GM13976 (cell line): ENCODE data around the gene HNRNPUL1.
"Not testable (repeated sequence)": the region's sequence is repeated elsewhere in the genome, so short reads cannot be mapped to it uniquely, and the experiment has no call there.

ENCODE experiments used
- DNase-seq: peaks from one replicate; pipeline ENCODE4 v3.0.0; 2012; ENCODE audit warnings: low spot score
- in situ Hi-C: fragments of 300-500 bp; cut with MboI; formaldehyde crosslinking; loops from one replicate; pipeline ENCODE4 v1.12.0; 2022; ENCODE audit warnings: low sequenced_read_pairs, mixed read lengths, inconsistent platforms; ENCODE audit not compliant: unreplicated experiment
- TF ChIP-seq, protein P1 (sequence below): IDR thresholded peaks from 2 replicates; pipeline ENCODE4 v1.5.1; 2012; ENCODE audit warnings: borderline replicate concordance, mild to moderate bottlenecking; ENCODE audit not compliant: insufficient read depth; ENCODE audit errors: extremely low read depth, missing control alignments, control extremely low read depth

HNRNPUL1 gene

DNA sequence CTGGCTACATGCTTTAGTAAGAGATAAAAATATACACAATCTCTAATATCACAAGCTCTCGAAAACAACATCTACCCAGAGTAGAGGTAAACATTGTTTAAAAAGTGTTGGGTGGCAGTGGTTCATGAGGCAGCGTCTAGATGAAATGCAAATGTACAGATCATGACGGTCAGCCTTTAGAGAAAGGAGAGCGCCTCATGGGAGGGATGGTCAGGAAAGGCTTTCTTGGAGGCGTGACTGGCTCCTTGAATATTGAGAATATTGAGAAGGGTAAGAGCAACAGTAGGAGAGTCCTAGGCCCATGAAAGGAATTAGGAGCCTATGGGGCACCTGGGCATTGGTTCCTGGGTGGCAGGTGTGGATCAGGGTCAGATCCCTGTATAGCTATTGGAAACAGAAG lies 10.6 kb downstream of the HNRNPUL1 start:
- DNase-seq = no peak
- in situ Hi-C loops = no loop called here
- TF ChIP-seq, protein P1, sequence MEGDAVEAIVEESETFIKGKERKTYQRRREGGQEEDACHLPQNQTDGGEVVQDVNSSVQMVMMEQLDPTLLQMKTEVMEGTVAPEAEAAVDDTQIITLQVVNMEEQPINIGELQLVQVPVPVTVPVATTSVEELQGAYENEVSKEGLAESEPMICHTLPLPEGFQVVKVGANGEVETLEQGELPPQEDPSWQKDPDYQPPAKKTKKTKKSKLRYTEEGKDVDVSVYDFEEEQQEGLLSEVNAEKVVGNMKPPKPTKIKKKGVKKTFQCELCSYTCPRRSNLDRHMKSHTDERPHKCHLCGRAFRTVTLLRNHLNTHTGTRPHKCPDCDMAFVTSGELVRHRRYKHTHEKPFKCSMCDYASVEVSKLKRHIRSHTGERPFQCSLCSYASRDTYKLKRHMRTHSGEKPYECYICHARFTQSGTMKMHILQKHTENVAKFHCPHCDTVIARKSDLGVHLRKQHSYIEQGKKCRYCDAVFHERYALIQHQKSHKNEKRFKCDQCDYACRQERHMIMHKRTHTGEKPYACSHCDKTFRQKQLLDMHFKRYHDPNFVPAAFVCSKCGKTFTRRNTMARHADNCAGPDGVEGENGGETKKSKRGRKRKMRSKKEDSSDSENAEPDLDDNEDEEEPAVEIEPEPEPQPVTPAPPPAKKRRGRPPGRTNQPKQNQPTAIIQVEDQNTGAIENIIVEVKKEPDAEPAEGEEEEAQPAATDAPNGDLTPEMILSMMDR = no peak

DNA sequence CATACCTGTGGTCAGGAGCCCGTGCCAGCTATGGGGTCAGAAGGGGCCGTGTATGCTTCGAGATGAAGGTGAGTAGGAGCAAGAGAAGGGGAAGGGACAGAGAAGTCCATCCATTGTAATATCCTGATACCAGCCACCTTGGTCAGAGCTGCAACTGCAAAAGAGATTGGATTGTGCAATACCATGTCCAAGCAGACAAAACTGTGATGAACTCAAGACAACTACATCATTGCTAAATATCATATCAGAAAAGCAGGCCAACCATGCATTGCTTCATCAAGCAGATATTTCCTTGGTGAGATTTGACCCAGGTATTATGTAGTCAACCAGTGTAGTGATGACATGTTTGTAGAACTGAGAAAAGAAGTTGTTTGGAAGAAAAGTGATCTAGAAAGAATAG lies 12.1 kb downstream of the HNRNPUL1 start:
- no peak for DNase-seq
- TF ChIP-seq, protein P1 = no peak
- in situ Hi-C loops = no loop called here

DNA sequence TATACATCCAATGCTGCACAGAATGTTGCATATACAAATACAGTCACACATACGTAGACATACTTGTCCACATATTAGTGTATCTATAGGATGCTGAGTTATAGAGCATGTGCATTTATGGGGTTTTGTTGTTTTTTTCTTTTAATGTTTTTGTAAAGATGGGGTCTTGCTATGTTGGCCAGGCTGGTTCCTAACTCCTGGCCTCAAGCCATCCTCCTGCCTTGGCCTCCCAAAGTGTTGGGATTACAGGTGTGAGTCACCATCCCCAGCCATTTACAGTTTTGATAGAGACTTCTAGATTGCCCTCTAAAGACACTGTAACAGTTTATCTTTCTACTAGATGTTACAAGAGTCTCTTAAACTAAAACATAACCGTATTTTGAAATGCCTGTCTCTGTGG lies 14.3 kb downstream of the HNRNPUL1 start:
- TF ChIP-seq, protein P1 = no peak
- in situ Hi-C loops = no loop called here
- DNase-seq = no peak

DNA sequence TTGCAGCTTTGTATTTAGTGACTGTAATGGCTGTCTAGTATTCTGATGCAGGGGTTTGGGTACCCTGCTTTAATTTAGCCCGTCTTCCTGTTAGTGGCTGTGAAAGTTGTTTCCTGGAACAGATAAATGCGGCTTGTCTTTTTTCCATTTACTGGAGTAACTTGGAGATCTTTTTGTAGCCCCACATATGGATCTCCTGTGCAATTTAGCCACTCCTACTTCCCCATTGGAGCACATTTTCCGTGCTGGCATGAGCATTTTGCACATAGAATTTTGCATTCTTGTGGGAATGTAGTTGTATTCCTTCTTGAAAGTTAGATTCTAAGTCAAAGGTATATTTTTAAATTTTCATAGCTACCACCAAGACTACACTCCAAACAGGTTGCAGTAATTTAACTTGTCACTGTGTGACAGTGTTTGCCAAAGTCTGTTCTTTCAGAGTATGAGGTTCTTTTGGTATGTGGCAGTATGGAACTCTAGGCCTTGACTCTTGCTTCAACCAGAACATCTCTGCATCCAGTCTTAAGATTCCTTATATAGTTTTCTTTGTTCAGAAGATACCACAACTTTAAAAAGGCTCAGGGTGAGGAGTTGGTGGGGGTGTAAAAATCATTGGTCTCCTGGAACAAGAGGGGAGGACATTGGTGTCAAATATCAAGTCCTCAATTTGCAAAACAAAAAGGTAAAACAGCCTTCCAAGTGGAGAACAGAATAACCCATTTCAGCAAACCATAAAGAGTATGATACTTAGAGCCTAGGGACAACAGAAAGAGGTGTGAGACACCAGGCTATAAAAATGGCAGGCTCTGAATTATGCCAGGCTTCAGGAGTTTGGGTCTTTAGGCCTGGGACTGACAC lies 24.7 kb downstream of the HNRNPUL1 start:
- no peak for DNase-seq
- in situ Hi-C loops = no loop called here
- TF ChIP-seq, protein P1 = no peak

DNA sequence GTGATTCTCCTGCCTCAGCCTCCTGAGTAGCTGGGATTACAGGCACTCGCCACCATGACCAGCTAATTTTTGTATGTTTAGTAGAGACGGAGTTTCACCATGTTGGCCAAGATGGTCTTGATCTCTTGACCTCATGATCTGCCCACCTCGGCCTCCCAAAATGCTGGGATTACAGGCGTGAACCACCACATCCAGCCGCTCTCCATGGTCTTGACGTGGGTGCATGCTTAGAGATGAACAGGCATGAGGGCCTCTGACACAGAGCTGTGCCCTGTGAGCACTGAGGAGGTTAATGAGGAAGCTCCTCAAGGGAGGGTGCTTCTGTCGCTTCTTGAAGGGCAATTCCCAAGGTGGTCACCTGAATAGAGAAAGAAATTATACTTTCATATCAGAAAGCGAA lies 25.6 kb downstream of the HNRNPUL1 start:
- DNase-seq, in situ Hi-C loops: not testable (repeated sequence)

DNA sequence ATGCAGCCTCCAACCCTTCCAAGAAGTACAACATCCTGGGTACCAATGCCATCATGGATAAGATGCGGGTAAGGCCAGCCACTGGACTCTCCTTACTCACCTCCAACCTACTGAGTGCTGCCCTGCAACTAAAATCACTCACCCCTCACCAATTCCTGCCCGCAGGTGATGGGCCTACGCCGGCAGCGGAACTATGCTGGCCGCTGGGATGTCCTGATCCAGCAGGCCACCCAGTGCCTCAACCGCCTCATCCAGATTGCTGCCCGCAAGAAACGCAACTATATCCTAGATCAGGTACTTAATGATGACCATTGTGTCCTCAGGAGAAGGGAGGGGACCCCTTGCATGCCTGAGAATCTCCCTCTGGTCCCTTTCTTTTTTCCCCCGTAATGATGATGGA lies 30.2 kb downstream of the HNRNPUL1 start:
- in situ Hi-C loops = no loop called here
- DNase-seq = no peak
- TF ChIP-seq, protein P1 = no peak

DNA sequence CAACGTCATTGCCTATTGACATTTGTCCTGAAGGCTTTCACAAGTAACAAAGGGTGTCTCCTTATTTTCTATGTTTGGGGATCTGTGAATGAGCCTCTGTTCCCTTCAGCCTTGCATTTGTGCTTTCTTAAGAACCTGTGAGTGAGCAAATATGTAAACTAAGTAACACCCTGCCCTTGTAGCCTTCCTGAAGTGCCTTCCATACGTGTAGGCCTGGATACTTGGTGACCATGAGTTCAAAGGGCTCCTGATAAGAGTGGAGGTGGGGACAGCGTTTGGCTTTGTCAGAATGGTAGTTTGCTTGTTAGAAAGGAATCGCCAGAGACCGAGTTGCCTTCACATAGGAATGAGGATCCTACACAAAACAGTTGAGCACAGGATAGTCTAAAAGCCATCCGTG lies 31.3 kb downstream of the HNRNPUL1 start:
- in situ Hi-C loops = no loop called here
- DNase-seq = no peak
- TF ChIP-seq, protein P1 = no peak
